ENCODE data around the gene PON1.

PON1 gene

DNA sequence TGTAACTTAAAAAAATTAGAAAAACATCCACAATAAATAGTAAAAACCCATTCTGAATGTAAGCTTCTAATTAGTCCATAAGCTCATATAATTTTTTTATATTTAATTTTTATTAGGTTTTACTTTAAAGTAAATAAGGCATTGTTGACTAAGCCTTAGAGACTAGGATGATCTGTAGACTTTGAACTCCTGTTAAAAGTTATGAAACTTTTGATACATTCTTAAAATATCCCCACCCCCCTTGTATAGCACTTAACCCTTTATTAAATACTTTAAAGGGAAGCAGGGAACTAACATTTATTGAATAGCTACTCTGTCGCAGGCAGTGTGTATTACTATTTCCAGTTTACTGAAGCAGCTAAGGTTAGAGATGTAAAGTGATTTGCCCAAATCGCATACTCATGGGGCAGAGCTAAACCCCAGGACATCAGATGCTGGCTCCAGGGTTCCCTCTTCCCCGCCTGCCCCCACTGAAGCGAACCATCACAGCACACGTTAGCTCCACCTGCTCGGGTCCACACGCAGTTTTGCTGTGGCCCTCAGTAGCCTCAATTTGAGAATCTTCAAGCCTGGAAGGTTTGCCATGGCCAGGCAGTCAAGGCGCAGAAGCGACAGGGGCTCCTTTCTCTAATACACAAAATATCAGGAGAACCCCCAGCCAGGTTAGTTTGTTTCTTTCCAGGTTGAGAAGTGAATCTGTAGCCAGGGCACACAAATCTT is 762 bp downstream of the PON1 start:
- Histone ChIP-seq H3K9ac (no peak overlapping the region), H3K9me3 (ENCODE audit: control insufficient read depth, low read length) (no peaks in the 10 kb centered on the region), H3K27me3 (ENCODE audit: control insufficient read depth, insufficient read depth, low read length) (no peaks in the 10 kb centered on the region), H3K4me1 (no peaks in the 10 kb centered on the region), H3K4me2 (ENCODE audit: low read length) (no peak overlapping the region), H3K79me2 (no peaks in the 10 kb centered on the region), H3K36me3 (ENCODE audit: control insufficient read depth, insufficient read depth, low read length) (no peaks in the 10 kb centered on the region), H3K27ac (no peak overlapping the region), H3K4me3 (ENCODE audit: low read depth, low read length) (no peak overlapping the region), H2AFZ (no peak overlapping the region)
- TF ChIP-seq, protein P1, sequence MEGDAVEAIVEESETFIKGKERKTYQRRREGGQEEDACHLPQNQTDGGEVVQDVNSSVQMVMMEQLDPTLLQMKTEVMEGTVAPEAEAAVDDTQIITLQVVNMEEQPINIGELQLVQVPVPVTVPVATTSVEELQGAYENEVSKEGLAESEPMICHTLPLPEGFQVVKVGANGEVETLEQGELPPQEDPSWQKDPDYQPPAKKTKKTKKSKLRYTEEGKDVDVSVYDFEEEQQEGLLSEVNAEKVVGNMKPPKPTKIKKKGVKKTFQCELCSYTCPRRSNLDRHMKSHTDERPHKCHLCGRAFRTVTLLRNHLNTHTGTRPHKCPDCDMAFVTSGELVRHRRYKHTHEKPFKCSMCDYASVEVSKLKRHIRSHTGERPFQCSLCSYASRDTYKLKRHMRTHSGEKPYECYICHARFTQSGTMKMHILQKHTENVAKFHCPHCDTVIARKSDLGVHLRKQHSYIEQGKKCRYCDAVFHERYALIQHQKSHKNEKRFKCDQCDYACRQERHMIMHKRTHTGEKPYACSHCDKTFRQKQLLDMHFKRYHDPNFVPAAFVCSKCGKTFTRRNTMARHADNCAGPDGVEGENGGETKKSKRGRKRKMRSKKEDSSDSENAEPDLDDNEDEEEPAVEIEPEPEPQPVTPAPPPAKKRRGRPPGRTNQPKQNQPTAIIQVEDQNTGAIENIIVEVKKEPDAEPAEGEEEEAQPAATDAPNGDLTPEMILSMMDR (IDR thresholded peaks at IDR 0.05): no peak

DNA sequence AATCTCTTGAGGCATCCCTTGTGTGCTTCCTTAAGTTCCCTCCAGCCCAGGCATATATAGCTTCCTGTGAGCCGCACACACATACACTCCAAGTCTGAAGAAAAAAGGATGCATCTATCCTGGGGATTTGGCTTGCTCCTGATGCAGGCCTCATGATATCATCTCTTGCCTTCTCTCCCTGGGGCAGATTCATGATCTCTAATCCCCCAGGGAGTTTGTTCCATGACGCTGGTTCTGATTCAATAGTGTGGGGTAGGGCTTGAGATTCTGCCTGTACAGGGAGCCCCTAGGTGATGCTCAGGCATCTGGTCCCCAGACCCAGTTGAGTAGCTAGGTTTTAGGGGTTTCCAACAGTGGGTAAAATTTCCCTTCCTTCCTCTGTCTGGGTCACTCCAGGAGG is 1.5 kb downstream of the PON1 start:
- TF ChIP-seq, protein P1 (IDR thresholded peaks at IDR 0.05): no peak
- Histone ChIP-seq H3K36me3 (ENCODE audit: control insufficient read depth, insufficient read depth, low read length) (no peaks in the 10 kb centered on the region), H3K9me3 (ENCODE audit: control insufficient read depth, low read length) (no peaks in the 10 kb centered on the region), H3K79me2 (no peaks in the 10 kb centered on the region), H3K4me2 (ENCODE audit: low read length) (no peak overlapping the region), H3K27ac (no peak overlapping the region), H3K27me3 (ENCODE audit: control insufficient read depth, insufficient read depth, low read length) (no peaks in the 10 kb centered on the region), H2AFZ (no peak overlapping the region), H3K4me1 (no peaks in the 10 kb centered on the region), H3K9ac (no peak overlapping the region), H3K4me3 (ENCODE audit: low read depth, low read length) (no peak overlapping the region)

GRCh38 chr7:95322396-95322795 is 1.9 kb downstream of the PON1 start:
- H3K27ac ChIP-seq: no peak overlapping the region
- no peaks in the 10 kb centered on the region for H3K79me2 ChIP-seq
- TF ChIP-seq, protein P1 (IDR thresholded peaks at IDR 0.05): no peak
- no peak overlapping the region for H3K4me3 ChIP-seq (ENCODE audit: low read depth, low read length)
- H3K4me2 ChIP-seq (ENCODE audit: low read length): no peak overlapping the region
- no peak overlapping the region for H2AFZ ChIP-seq
- H3K4me1 ChIP-seq: no peaks in the 10 kb centered on the region
- no peaks in the 10 kb centered on the region for H3K9me3 ChIP-seq (ENCODE audit: control insufficient read depth, low read length)
- no peak overlapping the region for H3K9ac ChIP-seq
- H3K27me3 ChIP-seq (ENCODE audit: control insufficient read depth, insufficient read depth, low read length): no peaks in the 10 kb centered on the region
- no peaks in the 10 kb centered on the region for H3K36me3 ChIP-seq (ENCODE audit: control insufficient read depth, insufficient read depth, low read length)

- Histone ChIP-seq H3K9ac (no peak overlapping the region), H3K9me3 (ENCODE audit: control insufficient read depth, low read length) (no peaks in the 10 kb centered on the region), H3K27ac (no peak overlapping the region), H3K4me3 (ENCODE audit: low read depth, low read length) (no peak overlapping the region), H3K4me2 (ENCODE audit: low read length) (no peak overlapping the region), H3K79me2 (no peaks in the 10 kb centered on the region), H2AFZ (no peak overlapping the region), H3K36me3 (ENCODE audit: control insufficient read depth, insufficient read depth, low read length) (no peaks in the 10 kb centered on the region), H3K27me3 (ENCODE audit: control insufficient read depth, insufficient read depth, low read length) (no peaks in the 10 kb centered on the region), H3K4me1 (no peaks in the 10 kb centered on the region)
- TF ChIP-seq, protein P1 (IDR thresholded peaks at IDR 0.05): no peak
These were observed 2.6 kb downstream of the PON1 start for GRCh38 chr7:95321720-95322119.

DNA sequence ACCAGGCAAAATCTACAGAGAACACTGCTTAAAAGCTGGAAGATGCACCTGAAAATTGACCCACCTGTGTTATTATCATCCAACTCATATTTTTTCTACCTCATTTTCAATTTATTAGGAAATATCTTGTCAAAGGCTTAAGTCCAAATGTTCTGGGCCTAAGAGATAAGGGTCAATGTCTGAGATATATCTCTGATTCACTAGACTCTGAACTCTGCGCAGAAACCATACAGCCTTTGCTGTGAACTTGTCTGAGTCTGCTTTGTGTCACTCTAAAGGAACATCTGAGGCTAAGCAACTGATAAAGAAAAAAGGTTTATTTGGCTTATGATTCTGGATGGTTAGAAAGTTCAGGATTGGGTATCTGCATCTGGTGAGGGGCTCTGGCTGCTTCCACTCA is 3.7 kb downstream of the PON1 start:
- TF ChIP-seq, protein P1 (IDR thresholded peaks at IDR 0.05): no peak

More for the DNA sequence above, 3.7 kb downstream of the PON1 start:
- H3K4me1 ChIP-seq: no peaks in the 10 kb centered on the region
- H3K27me3 ChIP-seq (ENCODE audit: control insufficient read depth, insufficient read depth, low read length): no peaks in the 10 kb centered on the region
- H3K4me2 ChIP-seq (ENCODE audit: low read length): no peak overlapping the region
- H3K9me3 ChIP-seq (ENCODE audit: control insufficient read depth, low read length): no peaks in the 10 kb centered on the region
- no peak overlapping the region for H3K9ac ChIP-seq
- H3K36me3 ChIP-seq (ENCODE audit: control insufficient read depth, insufficient read depth, low read length): no peaks in the 10 kb centered on the region
- no peaks in the 10 kb centered on the region for H3K79me2 ChIP-seq
- no peak overlapping the region for H2AFZ ChIP-seq
- H3K27ac ChIP-seq: no peak overlapping the region
- no peak overlapping the region for H3K4me3 ChIP-seq (ENCODE audit: low read depth, low read length)

All from parathyroid adenoma (tissue), 2 donors.